Skeletal muscle tissue (tissue), 4 donors: ENCODE results near the gene GPR68. TPM values are rescaled to one million over a fixed set of nuclear protein-coding genes. Genes with fewer than 3 reads are reported as not detected.

ENCODE experiments used
- H3K27ac ChIP-seq: one replicate; pipeline ENCODE4 v1.7.0; 2013; ENCODE audit warnings: mild to moderate bottlenecking, low read depth, low read length, inconsistent platforms
- H3K27me3 ChIP-seq, 3 donors: one replicate each; pipeline ENCODE4 v1.7.0; 2013; ENCODE audit warnings: low read length in 3 of 3; ENCODE audit not compliant: control insufficient read depth in 3 of 3, insufficient read depth in 3 of 3
- H3K36me3 ChIP-seq, 3 donors: one replicate each; pipeline ENCODE4 v1.7.0; 2013; ENCODE audit warnings: low read length in 3 of 3; ENCODE audit not compliant: control insufficient read depth in 3 of 3, insufficient read depth in 3 of 3
- H3K4me1 ChIP-seq, 3 donors: one replicate each; pipeline ENCODE4 v1.7.0; 2013; ENCODE audit warnings: low read length in 3 of 3, mild to moderate bottlenecking in 3 of 3; ENCODE audit not compliant: control insufficient read depth in 3 of 3, insufficient read depth in 3 of 3
- H3K4me3 ChIP-seq, 3 donors: one replicate each; pipeline ENCODE4 v1.7.0; 2013; ENCODE audit warnings: low read length in 3 of 3
- H3K9ac ChIP-seq, 3 donors: one replicate each; pipeline ENCODE4 v1.7.0; 2013; ENCODE audit warnings: low read length in 3 of 3, mild to moderate bottlenecking in 3 of 3, moderate library complexity in 2 of 3, low read depth in 1 of 3
- H3K9me3 ChIP-seq, 3 donors: one replicate each; pipeline ENCODE4 v1.7.0; 2013; ENCODE audit warnings: low read length in 3 of 3; ENCODE audit not compliant: control insufficient read depth in 3 of 3
- total RNA-seq: library from RNA; depleted of rRNA; stranded (reverse); fragments of >200 nt; gene quantifications from one replicate; pipeline ENCODE4 v1.2.3, GENCODE V29; 2014
- donor health status: Osteomylitis.

The GPR68 gene
- total RNA-seq, 1 donor from 2014 or later: 0.52 TPM

- H3K36me3 ChIP-seq: peaks cover 0 to 2% (median 0%) of the 10 kb centered on the region in 3 donors
- peaks cover 0 to 2% (median 0%) of the 10 kb centered on the region in 3 donors for H3K4me1 ChIP-seq
- no peaks in the 10 kb centered on the region for H3K27me3 ChIP-seq
- no peaks in the 10 kb centered on the region for H3K9me3 ChIP-seq
- no peak overlapping the region for H3K9ac ChIP-seq
- H3K4me3 ChIP-seq: no peak overlapping the region
- H3K27ac ChIP-seq: no peak overlapping the region
Measured at GRCh38 chr14:91274796-91275195, 30.3 kb upstream of the GPR68 start.

GRCh38 chr14:91273885-91274273 lies 29.4 kb upstream of the GPR68 start:
- H3K27me3 ChIP-seq: peaks cover 0 to 5% (median 3%) of the 10 kb centered on the region in 3 donors

GRCh38 chr14:91273273-91273884 lies 28.9 kb upstream of the GPR68 start:
- Histone ChIP-seq H3K27me3 (peaks cover 1 to 5% (median 3%) of the 10 kb centered on the region in 3 donors), H3K4me3 (no peak overlapping the region), H3K36me3 (no peaks in the 10 kb centered on the region), H3K9ac (no peak overlapping the region), H3K9me3 (no peaks in the 10 kb centered on the region), H3K4me1 (peaks cover 0 to 11% (median 3%) of the 10 kb centered on the region in 3 donors), H3K27ac (no peak overlapping the region)

More at GRCh38 chr14:91273885-91274273, 29.4 kb upstream of the GPR68 start:
- no peak overlapping the region for H3K9ac ChIP-seq
- H3K27ac ChIP-seq: no peak overlapping the region
- H3K36me3 ChIP-seq: no peaks in the 10 kb centered on the region
- H3K4me1 ChIP-seq: peaks cover 0 to 11% (median 3%) of the 10 kb centered on the region in 3 donors
- H3K4me3 ChIP-seq: no peak overlapping the region
- no peaks in the 10 kb centered on the region for H3K9me3 ChIP-seq

- Histone ChIP-seq H3K9me3 (no peaks in the 10 kb centered on the region), H3K27ac (no peak overlapping the region), H3K27me3 (peaks cover 4 to 8% (median 7%) of the 10 kb centered on the region in 3 donors), H3K4me3 (no peak overlapping the region), H3K36me3 (no peaks in the 10 kb centered on the region), H3K9ac (no peak overlapping the region), H3K4me1 (peaks cover 0 to 11% (median 3%) of the 10 kb centered on the region in 3 donors)
Measured at GRCh38 chr14:91272341-91273272, 28.1 kb upstream of the GPR68 start.

- H3K27me3 ChIP-seq: peaks cover 7 to 11% (median 10%) of the 10 kb centered on the region in 3 donors
Measured at GRCh38 chr14:91271639-91272038, 27.1 kb upstream of the GPR68 start.

GRCh38 chr14:91270619-91271018 lies 26.1 kb upstream of the GPR68 start:
- Histone ChIP-seq H3K36me3 (no peaks in the 10 kb centered on the region), H3K9me3 (no peaks in the 10 kb centered on the region), H3K9ac (no peak overlapping the region), H3K4me1 (peaks cover 0 to 11% (median 3%) of the 10 kb centered on the region in 3 donors), H3K27me3 (peaks cover 7 to 11% (median 10%) of the 10 kb centered on the region in 3 donors), H3K4me3 (no peak overlapping the region), H3K27ac (no peak overlapping the region)

More at GRCh38 chr14:91271639-91272038, 27.1 kb upstream of the GPR68 start:
- H3K4me3 ChIP-seq: no peak overlapping the region
- H3K36me3 ChIP-seq: no peaks in the 10 kb centered on the region
- no peak overlapping the region for H3K9ac ChIP-seq
- peaks cover 0 to 11% (median 3%) of the 10 kb centered on the region in 3 donors for H3K4me1 ChIP-seq
- no peaks in the 10 kb centered on the region for H3K9me3 ChIP-seq
- no peak overlapping the region for H3K27ac ChIP-seq

GRCh38 chr14:91270188-91270587 lies 25.7 kb upstream of the GPR68 start:
- peaks cover 9 to 13% (median 13%) of the 10 kb centered on the region in 3 donors for H3K27me3 ChIP-seq
- no peak overlapping the region for H3K4me3 ChIP-seq
- no peaks in the 10 kb centered on the region for H3K36me3 ChIP-seq
- no peak overlapping the region for H3K27ac ChIP-seq
- H3K4me1 ChIP-seq: peaks cover 0 to 11% (median 3%) of the 10 kb centered on the region in 3 donors
- H3K9me3 ChIP-seq: no peaks in the 10 kb centered on the region
- no peak overlapping the region for H3K9ac ChIP-seq

- Histone ChIP-seq H3K27me3 (peaks cover 17 to 22% (median 19%) of the 10 kb centered on the region in 3 donors), H3K4me3 (no peak overlapping the region), H3K27ac (no peak overlapping the region), H3K9me3 (no peaks in the 10 kb centered on the region), H3K9ac (peak overlapping the region; percentile 1 to 50 (median 43)), H3K36me3 (no peaks in the 10 kb centered on the region), H3K4me1 (peaks cover 0 to 14% (median 6%) of the 10 kb centered on the region in 3 donors)
Measured at GRCh38 chr14:91269076-91269991, 24.8 kb upstream of the GPR68 start.

GRCh38 chr14:91267965-91268437 lies 23.5 kb upstream of the GPR68 start:
- Histone ChIP-seq H3K4me3 (no peak overlapping the region), H3K36me3 (no peaks in the 10 kb centered on the region), H3K4me1 (peaks cover 3 to 17% (median 9%) of the 10 kb centered on the region in 3 donors), H3K9ac (no peak overlapping the region), H3K27me3 (peaks cover 26 to 33% (median 28%) of the 10 kb centered on the region in 3 donors), H3K27ac (no peak overlapping the region), H3K9me3 (no peaks in the 10 kb centered on the region)
